Anterior cingulate cortex (tissue), 58 donors: ENCODE results near the gene MAT2A.
"Not testable (repeated sequence)": the region's sequence is repeated elsewhere in the genome, so short reads cannot be mapped to it uniquely, and the experiment has no call there.

Source experiments
- DNase-seq, 58 donors: peaks; one replicate each; lab custom pipeline; 2025; lab: John Stamatoyannopoulos, UW

MAT2A gene

DNA sequence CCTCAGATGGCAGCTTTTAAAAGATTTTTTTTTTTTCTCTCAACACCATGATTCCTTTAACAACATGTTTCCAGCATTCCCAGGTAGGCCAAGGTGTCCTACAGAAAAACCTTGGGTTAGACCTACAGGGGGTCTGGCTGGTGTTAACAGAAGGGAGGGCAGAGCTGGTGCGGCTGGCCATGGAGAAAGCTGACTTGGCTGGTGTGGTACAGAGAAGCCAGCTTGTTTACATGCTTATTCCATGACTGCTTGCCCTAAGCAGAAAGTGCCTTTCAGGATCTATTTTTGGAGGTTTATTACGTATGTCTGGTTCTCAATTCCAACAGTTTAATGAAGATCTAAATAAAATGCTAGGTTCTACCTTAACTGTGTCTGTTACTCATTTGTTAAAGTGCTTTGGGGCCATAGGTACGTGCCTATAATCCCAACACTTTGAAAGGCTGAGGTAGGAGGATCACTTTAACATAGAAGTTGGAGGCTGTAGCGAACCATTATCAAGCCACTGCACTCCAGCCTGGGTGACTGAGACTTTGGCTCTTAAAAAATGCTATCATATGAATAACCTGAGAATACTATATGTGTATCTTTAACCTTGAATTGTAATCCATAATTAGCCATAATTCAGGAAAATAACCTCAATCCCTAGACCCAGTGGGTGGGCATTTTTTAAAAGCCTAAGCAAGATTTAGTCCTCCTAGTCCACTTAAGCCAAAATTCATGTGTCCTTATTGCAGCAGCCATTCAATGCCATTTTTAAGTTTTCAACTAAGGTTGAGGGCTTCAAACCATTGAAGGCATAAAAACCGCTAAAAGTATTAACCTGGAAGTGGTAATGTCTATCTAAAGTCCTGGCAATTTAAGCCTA, 6.2 kb downstream of the MAT2A start:
- not testable (repeated sequence) for DNase-seq

DNA sequence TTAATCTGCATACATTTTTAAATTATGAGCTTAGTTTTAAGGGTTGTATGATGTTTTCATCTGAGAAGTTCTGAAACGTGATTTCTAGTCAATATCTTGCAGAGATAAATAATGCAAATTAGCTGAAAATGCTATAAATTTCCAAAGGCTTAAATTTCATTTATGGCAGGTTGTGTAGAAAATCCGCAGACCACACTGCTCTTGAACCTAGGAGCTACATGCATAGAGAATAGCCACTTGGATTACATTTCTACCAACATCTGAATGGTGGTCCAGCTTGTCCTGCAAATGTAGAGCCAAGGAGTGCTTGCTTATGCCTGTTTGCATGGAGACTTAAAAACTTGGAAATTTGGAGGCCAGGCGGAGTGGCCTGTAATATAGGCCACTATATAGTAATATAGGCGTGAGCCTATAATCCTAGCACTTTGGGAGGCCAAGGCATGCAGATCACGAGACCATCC, 6.8 kb downstream of the MAT2A start:
- no peak for DNase-seq

DNA sequence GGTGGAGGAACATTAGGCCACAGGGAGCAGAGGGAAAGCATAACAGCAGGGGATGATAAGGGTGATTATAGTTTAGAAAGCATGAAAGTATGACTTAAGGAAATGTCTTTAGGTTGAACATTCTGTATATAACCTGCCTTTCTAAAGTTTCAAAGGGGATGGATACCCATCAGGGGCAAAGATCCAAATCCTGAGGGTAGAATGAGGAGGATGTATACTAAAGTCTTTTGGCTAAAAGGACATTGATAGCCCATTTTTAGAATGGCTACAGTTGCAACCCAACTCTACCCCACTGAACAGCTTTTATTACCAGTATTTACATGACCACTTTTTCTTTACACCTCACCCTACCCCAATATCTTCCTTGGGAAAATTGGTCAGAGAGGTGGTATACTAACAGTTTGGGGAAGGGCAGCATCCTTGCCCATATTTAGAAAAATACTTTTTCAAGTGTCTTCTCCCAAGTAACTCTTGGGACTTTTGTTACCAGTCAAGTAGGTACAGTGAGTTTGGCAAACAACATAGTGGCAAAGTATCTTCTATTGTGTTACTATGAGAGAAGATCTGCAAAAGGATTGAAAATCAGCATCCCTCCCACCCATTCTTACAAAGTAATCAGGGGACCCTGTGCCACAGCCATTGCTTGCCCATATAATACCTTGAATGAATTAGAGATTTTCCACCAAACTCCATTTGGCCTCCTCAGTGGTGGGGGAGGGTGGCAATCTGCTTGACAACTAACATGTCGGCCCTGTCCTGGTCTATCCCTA, 8.3 kb downstream of the MAT2A start:
- DNase-seq = no peak

DNA sequence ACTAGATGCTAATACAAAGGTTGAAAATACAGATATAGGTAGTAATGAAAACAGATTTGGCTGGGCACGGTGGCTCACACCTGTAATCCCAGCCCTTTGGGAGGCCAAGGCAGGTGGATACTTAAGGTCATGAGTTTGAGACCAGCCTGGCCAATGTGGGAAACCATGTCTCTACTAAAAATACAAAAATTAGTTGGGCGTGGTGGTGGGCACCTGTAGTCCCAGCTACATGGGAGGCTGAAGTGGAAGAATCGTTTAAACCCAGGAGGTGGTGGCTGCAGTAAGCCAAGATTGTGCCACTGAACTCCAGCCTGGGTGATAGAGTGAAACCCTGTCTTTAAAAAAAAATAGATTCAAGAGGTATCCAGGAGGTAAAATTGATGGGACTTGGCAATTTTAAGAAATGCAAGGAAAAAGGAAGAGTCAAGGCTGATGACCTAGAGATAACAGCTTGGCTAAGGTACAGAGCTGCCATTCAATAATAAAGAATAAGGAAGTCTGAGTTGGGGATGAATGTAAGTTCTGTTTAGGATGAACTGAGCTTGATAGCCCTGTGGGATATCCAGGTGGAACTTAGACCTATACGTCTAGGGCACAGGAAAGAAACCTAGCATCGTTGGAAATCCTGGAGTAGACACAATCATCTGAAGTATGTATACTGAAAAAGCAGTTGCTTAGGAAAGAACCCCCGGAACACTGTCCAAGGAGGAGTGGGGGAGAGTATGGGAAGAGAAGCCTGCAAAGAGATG, 9.1 kb downstream of the MAT2A start:
- DNase-seq = no peak

DNA sequence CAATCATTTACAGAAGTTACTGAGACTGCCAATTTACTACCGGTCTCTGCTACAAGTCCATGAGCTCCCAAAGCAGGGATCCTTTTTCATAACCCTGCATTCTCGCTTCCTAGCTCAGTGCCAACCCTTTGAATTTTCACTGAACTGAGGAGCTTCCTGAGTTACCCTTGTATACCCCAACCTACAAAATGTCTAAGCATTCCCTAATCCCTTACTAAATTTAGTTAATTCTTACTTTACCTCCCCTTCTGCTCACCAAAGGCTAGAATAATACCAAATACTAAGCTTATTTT, 9.6 kb downstream of the MAT2A start:
- no peak for DNase-seq

DNA sequence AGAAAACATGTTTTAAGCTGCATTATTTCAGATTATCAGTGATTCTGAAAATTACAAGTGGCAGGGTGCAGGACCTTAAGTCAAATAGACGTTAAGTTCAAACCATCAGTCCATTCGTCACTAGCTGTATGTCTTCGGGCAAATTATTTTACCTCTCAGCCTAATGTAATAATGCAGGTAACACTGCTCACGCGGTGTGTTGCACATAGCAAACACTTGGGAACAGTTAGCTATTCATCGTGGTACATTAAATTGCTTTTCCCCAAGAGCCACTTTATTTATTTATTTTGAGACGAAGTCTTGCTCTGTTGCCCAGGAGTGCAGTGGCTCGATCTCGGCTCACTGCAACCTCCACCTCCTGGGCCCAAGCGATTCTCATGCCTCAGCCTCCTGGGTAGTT, 10.1 kb downstream of the MAT2A start:
- no peak for DNase-seq

DNA sequence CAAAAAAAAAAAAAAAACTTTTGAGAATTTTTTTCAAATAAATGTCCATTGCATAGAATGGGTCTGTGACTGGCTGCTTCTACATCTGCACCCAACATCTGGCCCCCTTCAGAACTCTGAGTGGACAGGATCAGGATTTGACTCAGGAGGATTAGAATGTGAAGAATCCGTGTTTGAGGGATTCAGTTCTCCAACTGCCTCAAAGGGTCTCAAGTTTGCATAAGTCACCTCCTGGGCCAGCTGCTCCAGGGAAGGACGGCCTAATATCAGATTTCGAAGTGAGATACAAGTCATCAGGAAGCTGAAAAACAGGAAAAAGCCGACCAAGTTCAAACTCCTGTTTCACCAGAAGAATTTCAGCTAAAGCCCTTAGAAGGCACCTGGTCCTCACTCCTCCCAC, 10.9 kb downstream of the MAT2A start:
- no peak for DNase-seq

DNA sequence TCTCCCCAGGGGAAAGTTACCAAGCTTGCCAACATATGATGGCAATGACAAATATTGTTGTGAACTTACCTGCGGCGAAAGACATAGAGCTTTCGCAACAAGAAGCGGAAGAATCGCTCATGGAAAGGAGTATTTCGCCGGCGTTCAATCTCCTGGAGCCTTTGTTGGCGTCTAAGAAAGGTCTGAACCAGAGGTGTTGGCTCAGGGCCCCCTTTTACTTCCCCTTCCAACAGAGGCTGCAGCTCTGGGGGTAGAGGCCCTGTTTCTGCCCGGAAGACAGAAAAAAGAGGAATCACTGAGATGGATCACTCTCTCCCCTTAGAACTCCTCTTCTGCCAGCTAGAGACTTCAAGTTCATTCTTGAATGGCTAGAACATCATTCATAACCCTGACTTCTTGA, 11.5 kb downstream of the MAT2A start:
- DNase-seq = peak in 4 of 58 donors; percentile 6 to 14 (median 12)

DNA sequence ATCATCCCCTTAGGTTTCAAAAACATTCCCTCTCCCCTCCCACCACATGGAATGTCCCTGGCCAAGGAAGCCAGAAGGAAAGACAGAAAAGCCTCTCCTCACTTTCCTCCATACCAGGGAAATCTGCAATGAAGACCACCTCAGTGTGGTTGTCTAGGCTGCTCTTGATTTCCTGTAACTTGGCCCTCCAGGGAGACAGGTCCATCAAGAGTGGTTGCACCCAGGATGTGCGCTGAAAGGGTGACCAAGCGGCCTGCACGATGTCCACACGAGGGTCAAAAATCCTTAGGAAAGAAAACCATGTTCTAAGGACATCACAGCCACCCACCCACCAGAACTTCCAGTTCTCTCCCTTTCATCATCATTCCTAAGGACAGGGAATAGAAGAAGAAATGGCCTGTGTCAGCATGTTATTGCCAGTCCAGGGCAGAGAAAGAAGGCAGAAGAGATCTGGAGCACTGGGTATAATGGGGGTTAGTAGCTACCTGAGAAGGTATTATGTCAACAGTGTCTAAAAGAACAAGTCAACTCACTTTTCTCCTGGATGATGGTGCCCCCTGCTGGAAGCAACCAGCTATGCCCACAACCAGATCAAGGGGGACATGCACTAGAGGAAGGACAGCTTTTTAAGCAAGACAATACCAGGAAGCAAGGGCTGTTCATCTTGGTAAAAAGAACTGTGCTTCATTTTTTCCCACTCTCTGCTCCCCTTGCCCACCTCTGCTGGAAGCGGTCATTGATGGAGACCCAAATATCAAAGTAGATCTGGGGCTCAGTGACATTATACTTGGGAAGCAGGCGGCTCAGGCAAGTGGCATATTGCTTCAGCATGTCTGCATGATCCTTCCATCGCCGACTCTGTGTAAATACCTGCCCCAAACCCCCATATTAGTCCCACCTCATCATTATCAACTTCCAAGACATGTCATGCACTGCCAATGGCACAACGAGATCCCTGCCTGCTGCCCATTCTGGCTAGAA, 13.0 kb downstream of the MAT2A start:
- peak in 55 of 58 donors; percentile 12 to 86 (median 59) for DNase-seq

DNA sequence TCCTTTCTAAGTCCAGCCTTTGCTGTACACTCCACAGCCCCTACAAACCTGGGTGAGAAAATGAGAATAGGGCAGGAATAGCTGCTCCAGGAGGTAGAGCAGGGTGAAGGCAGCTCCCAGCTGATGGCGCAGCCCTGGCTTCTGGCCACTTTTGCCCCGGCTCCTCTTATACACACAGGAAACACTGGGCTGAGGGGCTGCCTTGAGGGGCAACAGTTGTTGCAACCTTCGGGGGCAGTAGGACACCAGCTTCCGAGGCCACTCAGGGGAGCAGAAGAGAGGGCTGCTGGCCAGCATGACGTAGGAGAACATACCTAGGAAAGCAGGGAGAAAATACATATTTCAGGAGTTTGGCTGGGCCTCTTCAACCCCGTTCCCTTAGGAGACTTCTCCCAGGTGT, 14.2 kb downstream of the MAT2A start:
- no peak for DNase-seq

DNA sequence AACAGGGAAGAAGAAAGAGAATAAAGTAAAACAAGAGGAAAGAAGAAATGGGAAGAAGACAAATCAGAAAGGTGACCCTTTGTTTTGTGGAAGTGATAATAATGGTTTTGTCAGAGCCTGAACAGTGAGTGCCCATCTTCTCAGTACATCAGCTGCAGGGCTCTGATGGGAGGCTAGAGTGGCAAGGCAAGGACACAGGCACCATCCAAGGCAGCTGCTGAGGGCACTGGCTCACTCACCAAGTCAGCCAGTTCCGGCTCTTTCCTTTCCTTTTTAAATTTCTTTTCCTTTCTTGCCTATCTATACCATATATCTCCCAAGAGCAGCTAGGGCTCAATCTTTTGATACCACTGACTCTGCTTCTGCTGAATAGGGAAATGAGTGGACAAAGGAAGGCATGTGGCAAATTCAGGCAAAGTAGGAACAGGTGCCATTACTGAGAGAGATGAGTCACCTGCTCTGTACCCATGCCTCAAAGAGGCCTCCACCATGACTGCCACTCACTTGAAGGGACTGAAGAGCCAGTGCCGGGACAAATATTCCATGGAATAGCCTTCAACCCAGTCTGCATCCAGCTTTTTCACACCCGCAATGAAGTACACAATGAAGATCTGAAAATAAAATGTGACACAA, 16.1 kb downstream of the MAT2A start:
- DNase-seq = no peak

DNA sequence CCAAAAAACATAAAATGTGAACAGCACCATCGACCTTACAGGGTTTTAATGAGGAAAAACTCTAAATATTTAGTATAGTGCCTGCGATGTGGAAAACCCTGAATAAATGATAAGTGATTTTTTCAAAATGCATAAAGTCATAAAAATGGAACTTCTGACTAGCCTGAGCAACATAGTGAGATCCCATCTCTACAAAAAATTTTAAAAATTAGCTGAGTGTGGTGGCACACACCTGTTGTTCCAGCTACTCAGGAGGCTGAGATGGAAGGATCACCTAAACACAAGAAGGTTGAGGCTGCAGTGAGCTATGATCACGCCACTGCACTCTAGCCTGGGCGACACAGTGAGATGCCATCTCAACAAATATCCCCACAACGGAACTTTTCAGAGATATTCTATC, 18.2 kb downstream of the MAT2A start:
- no peak for DNase-seq

DNA sequence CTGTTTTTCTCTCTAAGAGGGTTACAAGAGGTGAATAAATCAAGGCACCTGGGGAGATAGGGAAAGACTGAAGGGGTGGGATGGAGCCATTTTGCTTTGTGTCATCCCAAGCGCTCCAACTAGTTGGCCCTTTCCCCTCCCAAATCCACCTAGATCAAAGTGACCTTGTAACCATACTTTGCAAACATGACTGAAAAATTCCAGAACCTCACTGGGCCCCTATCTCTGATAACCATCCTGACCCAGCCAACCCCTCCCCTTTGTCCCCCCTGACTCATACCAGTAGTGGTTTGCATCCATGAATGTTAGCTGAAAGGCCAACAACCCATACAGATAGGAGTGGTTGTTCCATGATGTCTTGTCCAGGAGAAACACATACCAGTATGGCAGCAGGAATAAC, 19.2 kb downstream of the MAT2A start:
- DNase-seq = no peak

DNA sequence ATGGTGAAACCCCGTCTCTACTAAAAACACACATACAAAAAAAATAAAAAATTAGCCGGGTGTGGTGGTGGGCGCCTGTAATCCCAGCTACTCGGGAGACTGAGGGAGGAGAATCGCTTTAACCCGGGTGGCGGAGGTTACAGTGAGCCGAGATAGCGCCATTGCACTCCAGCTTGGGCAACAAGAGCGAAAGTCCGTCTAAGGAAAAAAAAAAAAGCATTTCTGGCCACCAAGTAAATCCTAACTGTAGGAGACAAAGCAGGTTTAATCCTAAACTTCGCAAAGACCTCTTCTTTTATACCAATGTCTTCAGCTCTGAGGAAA, 21.4 kb downstream of the MAT2A start:
- DNase-seq = not testable (repeated sequence)

DNA sequence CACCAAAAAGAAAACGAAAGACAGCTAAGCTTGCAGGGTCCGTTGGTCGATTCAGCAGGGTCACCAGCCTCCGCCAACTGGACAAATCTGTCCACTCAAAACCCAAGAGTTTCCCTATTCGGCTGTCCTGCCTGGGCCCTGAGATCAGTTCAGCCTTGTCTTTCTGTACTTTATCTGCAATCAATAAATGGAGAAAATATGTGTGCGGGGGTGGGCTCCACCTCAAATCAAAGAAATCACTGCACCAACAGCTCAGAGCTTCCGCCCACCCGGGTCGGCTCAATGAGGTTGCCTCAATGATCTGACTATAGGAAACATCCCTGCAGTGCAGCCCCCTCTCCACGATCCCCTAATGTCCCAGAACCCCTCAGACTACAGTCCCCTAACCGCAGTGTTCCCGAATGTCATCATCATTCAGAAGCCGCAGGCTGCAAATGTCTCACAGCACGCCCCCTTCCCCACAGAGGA, 21.9 kb downstream of the MAT2A start:
- DNase-seq = no peak

DNA sequence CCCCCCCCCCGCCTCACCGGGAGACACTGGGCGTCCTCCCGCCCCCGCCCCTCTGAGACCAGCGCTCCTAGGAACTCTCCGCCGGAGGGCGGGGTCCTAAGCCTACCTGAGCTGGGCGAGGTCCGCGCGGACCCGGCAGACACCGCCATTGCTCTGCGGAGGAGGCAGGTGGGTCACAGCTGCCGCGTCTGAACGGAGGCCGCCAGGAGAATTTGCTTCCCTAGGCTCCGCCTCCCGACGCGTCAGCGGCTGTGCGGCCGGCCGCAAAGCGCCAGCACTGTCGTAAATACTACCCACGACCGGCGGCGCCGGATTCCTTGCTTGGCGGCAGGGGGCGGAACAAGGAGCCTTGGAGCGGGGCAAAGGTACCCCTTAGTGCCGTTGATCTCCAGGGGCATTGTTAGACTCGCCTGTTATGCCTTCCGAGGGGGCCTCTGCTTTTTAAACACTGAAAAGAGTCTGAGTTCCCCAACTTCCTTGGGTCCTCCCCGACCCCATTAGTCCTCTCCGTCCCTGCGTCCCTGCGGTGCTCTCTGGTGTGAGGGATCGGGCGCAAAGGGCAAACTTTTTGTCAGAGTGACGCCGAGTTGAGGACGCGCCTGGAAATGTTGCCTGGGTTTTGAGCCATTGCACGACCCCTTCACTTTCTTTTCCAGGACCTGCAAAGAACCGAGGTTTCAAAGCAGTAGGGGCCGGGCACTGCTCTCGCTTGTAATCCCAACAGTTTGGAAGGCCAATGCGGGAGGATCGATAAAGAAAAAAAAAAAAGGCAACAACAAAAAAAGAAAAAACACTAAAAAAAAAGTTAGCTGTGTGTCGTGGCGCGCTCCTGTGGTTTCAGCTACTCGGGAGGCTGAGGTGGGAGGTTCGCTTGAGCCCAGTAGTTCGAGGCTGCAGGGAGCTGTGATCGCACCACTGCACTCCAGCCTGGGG, 22.6 kb downstream of the MAT2A start, which contains the start of gene GGCX:
Gene GGCX, minus strand, starts transcription at position 214 of the 933 bp plus-strand sequence. Its CDS starts 65 bp downstream, at position 149.
- DNase-seq = peak; percentile 39 to 96 (median 90)

DNA sequence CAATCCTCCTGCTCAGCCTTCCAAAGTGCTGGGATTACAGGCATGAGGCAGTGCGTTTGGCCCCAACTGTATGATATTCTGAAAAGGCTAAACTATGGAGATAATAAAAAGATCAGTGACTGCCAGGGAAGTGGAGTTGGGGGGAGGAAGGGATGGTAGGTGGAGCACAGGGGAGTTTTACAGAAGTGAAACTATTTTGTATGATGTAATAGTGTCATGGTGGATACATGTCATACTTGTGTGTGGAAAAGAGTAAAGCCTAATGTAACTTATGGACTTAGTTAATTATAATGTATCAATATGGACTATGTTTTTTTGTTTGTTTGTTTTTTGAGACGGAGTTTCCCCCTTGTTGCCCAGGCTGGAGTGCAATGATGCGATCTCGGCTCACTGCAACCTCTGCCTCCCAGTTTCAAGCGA, 25.2 kb downstream of the MAT2A start:
- no peak for DNase-seq

DNA sequence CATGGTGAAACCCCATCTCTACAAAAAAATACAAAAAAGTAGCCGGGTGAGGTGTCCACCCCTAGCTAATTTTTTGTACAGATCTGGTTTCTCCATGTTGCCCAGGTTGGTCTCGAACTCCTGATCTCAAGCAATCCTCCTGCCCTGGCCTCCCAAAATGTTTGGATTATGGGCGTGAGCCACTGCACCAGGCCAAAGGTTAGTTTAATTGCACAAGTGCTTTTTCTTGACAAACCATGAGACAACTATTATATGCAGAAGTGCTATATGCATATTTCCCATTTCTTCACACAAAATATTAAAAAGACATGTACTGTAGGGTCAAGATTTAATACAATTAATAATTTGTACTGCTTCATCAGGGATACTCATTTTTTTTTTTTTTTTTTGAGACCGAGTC, 27.3 kb downstream of the MAT2A start:
- no peak for DNase-seq
